ENCODE results near the gene LSAMP.

The LSAMP gene

GRCh38 chr3:116356056-116356455, 89.2 kb downstream of the LSAMP start:
- no peak for DNase-seq (ENCODE audit: low read depth in 1 of 2, low spot score in 1 of 2)

DNA sequence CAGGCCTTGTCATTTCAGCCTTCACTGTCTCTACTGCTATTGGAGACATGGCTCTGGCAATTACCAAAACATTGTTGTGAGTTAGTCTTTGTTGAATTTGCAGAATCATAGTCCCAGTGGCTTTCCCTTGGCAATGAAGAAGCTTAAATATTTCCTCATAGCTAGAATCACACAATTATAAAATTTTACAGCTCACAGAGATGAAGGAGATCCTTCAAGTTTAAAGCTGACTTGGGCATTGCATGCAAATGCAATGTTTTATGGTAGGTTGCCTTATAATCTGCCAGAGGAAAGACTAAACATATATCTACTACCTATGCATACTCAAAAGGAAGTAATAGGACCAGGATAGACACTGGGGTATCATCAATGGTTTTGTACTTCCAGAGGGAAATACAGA, 90.9 kb downstream of the LSAMP start:
- no peak for DNase-seq (ENCODE audit: low read depth in 1 of 2, low spot score in 1 of 2)

DNA sequence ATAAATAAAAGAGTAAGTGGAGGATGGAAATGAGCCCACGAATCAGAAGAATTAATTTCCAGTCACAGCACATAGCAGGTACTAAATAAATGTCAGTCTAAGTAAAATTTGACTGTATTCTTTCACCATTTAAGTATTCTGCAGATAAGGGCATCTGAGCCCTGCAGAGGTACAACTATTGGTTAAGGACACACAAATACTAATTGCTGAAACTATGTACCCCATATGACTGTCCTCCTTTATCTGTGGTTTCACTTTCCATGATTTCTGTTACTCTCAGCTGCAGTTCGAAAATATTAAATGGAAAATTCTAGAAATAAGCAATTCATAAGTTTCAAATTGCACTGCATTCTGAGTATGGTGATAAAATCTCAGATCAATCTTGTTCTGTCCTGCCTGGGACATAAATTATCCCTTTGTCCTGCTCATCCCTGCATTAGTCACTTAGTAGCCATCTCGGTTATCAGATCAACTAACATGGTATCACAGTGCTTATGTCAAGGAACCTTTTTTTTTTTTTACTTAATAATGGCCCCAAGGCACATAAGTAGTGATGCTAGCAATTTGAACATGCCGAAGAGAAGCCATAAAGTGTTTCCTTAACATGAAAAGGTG, 95.1 kb downstream of the LSAMP start:
- no peak for DNase-seq (ENCODE audit: low read depth in 1 of 2, low spot score in 1 of 2)

DNA sequence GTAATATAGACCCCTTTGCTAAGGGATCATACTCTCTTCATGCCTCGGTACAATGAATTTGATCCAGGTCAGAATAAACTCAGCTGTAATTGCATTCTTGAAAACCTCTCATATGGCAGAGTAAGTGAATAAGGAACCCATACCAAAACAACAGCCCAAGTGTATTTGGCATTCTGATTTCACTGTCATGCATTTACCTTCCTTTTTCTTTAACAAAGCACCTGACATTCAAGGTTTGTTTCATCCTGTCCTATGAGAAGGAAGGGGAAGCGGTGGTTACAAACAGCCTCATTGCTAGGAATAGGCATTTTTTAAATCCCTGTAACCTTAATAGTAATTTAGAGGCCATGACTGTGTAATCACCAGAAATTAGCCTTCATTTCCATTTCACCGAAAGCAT, 97.1 kb downstream of the LSAMP start:
- no peak for DNase-seq (ENCODE audit: low read depth in 1 of 2, low spot score in 1 of 2)

- DNase-seq (ENCODE audit: low read depth in 1 of 2, low spot score in 1 of 2) = no peak
These were observed 102.8 kb downstream of the LSAMP start for GRCh38 chr3:116342499-116342898.

- DNase-seq (ENCODE audit: low read depth in 1 of 2, low spot score in 1 of 2) = no peak
These were observed 103.4 kb downstream of the LSAMP start for GRCh38 chr3:116341899-116342298.

DNA sequence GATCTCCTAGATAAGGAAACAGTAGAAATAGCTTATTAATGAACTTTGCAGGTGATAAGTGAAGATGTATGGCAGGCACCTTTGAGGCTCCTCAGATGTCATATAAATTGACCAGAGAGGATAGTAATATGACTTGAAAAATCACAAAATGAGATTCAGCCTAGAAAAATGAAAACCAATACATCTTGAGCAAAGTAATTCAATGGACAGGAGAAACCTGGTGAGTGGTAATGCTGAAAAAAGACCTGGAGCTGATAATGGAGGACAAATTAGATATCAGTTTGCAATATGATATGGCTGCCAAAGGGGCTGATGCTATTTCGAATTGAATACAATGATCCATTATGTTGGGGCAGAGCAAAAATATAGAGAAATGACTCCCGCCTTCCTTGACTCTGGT, 103.9 kb downstream of the LSAMP start:
- DNase-seq (ENCODE audit: low read depth in 1 of 2, low spot score in 1 of 2) = no peak

DNA sequence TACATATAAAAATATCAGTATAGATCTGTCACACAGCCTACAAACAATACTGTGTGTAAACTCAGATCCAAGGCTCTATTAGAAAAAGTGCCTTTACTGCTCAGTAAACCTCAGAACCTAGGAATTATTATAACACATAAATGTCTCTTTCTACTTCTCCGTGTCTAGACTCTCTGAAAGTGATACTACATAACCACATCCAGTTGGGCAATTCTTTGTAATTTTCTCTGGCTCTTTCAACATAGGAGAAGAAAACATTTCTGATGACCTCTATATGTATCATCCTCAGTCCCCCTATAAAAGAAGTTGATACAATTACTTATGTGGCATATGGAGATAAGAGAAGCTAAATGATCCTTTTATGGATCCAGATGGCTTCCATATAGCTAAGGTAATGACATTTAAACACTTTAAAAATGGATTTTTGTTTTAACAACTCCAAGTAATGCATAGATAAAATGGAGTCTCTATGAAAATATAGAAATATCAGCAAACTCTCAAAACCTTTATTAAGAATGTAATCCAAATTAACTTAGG, 104.5 kb downstream of the LSAMP start:
- DNase-seq (ENCODE audit: low read depth in 1 of 2, low spot score in 1 of 2) = no peak

DNA sequence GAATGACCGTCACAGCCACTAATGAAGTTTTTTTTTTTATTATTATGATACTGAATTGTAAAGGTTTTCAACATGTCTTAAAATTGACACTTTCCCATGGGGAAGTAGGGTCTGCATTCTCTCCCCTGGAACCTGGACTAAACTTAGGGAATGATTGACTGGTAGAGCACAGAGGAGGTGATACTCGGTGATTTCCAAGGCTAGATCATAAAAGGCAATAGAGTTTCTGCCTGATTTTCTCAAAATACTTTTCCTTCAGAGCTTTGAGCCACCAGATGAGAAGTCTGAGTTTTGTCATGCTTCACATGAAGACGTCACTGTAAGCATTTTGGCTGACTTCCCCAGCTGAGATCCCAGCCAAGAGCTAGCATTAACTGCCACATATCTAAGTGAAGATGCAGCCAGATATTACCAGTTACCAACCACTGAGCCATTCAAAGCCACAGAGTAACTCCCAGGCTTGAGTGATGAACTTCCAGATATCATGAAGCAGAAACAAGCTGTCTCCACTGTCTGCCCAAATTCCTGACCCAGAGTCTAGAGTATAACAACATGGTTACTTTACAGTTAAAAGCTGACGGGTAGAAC, 105.8 kb downstream of the LSAMP start:
- DNase-seq (ENCODE audit: low read depth in 1 of 2, low spot score in 1 of 2) = no peak

DNA sequence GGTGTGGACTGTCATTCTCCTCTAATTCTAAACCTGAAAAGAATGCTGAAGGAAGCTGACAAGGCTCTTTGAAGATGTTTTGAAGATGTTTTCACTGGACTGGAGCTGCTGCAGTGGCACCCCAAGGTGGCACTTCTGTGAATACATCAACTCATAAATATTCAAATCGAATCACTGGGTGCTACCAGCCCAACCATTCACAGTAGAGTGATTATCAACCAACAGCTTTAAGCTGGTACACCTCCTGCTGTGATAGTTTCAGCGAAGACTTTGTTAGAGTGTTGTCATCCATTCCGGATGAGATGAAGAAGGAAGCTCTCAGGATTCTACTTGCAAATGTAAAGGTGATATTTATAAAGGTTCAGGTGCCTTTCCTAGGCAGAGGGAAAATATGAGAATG, 106.6 kb downstream of the LSAMP start:
- no peak for DNase-seq (ENCODE audit: low read depth in 1 of 2, low spot score in 1 of 2)

GRCh38 chr3:116337229-116337628, 108.1 kb downstream of the LSAMP start:
- DNase-seq (ENCODE audit: low read depth in 1 of 2, low spot score in 1 of 2) = no peak

- no peak for DNase-seq (ENCODE audit: low read depth in 1 of 2, low spot score in 1 of 2)
These were observed 113.9 kb downstream of the LSAMP start for GRCh38 chr3:116331380-116331779.

DNA sequence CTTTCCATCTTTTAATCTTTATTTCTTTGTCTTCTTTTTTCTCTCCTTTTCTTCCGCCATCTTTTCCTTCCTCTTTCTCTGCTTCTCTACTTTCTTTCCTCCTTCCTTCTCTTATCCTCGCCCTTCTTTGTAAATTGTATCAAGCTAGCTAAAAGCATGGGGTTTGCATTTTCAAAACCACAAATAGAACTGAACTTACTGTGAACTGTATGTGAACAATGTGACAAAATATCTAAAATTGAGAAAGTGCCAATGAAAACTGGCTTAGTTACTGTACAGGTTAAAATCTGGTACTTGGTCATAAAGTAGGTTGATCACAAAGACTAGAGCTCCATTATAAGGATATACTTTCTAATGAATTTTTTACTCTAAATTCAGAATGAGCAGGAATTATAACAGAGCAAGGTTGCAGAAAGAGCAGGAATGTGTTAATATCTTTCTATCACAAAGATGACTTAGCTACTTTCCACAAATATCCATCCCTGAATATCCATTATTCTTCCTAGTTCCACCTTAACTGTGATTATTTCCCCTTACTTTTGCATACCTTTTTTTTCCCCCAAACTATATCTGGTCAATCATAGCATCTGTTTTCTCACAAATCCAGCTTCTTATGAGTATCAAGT, 122.4 kb downstream of the LSAMP start:
- no peak for DNase-seq (ENCODE audit: low read depth in 1 of 2, low spot score in 1 of 2)

- DNase-seq (ENCODE audit: low read depth in 1 of 2, low spot score in 1 of 2) = no peak
These were observed 126.9 kb downstream of the LSAMP start for GRCh38 chr3:116318370-116318769.

DNA sequence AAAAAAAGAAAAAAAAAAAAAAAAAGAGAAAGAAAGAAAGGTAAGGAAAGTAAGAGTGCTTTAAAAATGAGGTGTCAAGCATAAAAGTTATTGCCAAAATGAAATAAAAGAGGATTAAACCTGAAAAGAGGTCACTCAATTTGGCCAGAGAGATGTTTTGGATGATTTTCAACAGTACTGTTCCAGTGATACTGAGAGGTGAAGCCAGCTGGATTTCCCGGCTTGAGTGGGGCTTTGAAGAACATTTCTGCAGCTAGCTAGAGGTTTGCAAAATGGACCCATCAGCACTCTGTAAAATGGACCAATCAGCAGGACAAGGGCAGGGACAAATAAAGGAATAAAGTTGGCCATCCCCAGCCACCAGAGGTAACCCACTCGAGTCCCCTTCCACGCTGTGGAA, 128.5 kb downstream of the LSAMP start:
- no peak for DNase-seq (ENCODE audit: low read depth in 1 of 2, low spot score in 1 of 2)

DNA sequence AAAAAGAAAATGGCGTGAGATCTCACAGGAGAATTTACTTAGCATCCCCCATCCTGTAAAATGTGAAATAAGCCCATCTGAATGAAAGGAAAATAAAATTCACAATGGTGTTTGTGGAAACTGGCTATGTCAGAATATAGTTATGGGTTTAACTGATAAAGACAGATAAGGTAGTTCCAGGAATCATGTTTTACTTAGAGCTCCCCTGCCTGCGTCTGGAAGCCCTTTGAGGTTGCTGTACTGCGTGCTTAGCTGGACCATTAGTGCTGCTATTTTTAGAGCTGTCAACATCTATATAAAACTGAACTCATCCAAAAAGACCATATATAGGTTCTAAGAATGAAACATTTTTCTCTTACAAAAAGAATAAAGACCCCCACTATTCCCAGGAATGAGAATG, 130.8 kb downstream of the LSAMP start:
- DNase-seq (ENCODE audit: low read depth in 1 of 2, low spot score in 1 of 2) = no peak

DNA sequence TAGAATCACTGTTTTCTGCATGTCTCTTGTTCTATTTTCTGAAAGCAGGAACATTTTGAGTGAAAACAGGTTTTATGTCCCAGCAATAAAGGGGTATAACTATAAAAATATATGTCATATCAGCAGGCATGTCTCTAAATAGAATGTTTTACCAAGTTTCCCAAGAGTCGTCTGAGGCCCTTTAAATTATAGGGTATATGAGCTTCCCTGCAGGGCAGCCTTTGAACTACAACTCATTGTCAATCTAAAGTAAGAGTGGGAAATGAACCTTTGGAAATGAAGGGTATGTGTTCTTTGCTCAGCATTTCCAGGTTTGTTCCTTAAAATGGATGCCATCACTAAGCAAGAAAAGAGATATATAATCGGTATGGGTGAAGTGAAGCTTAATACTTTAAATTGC, 138.6 kb downstream of the LSAMP start:
- no peak for DNase-seq (ENCODE audit: low read depth in 1 of 2, low spot score in 1 of 2)

DNA sequence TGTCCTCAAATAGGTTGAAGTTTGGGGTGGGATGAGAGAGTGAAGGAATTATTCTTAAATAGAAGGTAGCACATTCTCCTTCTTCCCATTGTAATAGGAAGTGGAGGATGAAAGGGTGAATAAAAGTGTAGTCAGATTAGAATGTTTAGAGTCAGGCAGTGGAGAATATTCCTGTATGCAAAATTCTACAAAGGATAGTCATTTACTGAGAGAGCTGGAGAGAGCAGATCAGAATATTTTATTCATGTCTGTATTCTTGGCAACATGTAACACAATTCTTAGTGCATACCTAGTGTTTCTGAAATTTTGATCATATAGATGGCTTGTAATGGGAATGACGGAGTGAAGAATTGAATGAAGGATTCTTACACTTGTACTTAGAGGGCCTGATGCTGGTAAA, 139.1 kb downstream of the LSAMP start:
- no peak for DNase-seq (ENCODE audit: low read depth in 1 of 2, low spot score in 1 of 2)

- DNase-seq (ENCODE audit: low read depth in 1 of 2, low spot score in 1 of 2) = no peak
These were observed 143.1 kb downstream of the LSAMP start for GRCh38 chr3:116302087-116302747.

GRCh38 chr3:116301422-116301821, 143.9 kb downstream of the LSAMP start:
- DNase-seq (ENCODE audit: low read depth in 1 of 2, low spot score in 1 of 2) = no peak

- DNase-seq (ENCODE audit: low read depth in 1 of 2, low spot score in 1 of 2) = no peak
These were observed 145.1 kb downstream of the LSAMP start for GRCh38 chr3:116300226-116300625.

- no peak for DNase-seq (ENCODE audit: low read depth in 1 of 2, low spot score in 1 of 2)
These were observed 145.6 kb downstream of the LSAMP start for GRCh38 chr3:116299646-116300081.

All from activated T-helper 1 cell treated with anti-CD3 and anti-CD28 coated beads, Interleukin-2, amount 50 U/mL, for 16 hours (primary cell).